T-helper 17 cell (primary cell): ENCODE data around the gene UNC13B. TPM values are rescaled to one million over a fixed set of nuclear protein-coding genes. Genes with fewer than 3 reads are reported as not detected.
"Not testable (repeated sequence)": the region's sequence is repeated elsewhere in the genome, so short reads cannot be mapped to it uniquely, and the experiment has no call there.

ENCODE experiments used
- ATAC-seq: fragments of 150-1000 bp; cut with Tn5 transposase; 2 replicates; pipeline ENCODE4 v1.10.0; 2021; ENCODE audit warnings: mild to moderate bottlenecking, moderate library complexity
- DNase-seq, 3 donors: peaks; one replicate each; pipeline versions ENCODE4 v3.0.0 to v3.0.0-alpha.2; 2020 to 2021
- H3K9me3 ChIP-seq: one replicate; pipeline ENCODE4 v1.7.0; 2013; ENCODE audit warnings: low read length, mild to moderate bottlenecking; ENCODE audit not compliant: control insufficient read depth, poor library complexity, severe bottlenecking
- H3K27ac Mint-ChIP-seq: one replicate; pipeline ENCODE4 v1.8.0; 2022; ENCODE audit warnings: mild to moderate bottlenecking, moderate library complexity, mixed read lengths
- H3K27me3 Mint-ChIP-seq: one replicate; pipeline ENCODE4 v1.8.0; 2022; ENCODE audit warnings: mixed read lengths
- H3K36me3 Mint-ChIP-seq: one replicate; pipeline ENCODE4 v1.8.0; 2022; ENCODE audit warnings: low read depth, mixed read lengths
- H3K4me1 Mint-ChIP-seq: one replicate; pipeline ENCODE4 v1.8.0; 2022; ENCODE audit warnings: mild to moderate bottlenecking, mixed read lengths
- H3K4me3 Mint-ChIP-seq: one replicate; pipeline ENCODE4 v1.8.0; 2022; ENCODE audit warnings: mild to moderate bottlenecking, moderate library complexity, mixed read lengths
- total RNA-seq, 4 donors: library from RNA in 2 of 4; stranded (reverse) in 2 of 4; gene quantifications; one replicate each; pipeline ENCODE4 v1.2.3 and lab custom pipeline; 2022 to 2026

Gene UNC13B
- total RNA-seq, 2 donors from 2014 or later = 0.50 to 0.99 TPM

- Mint-ChIP-seq H3K36me3 (no peaks in the 10 kb centered on the region), H3K4me1 (peaks cover 3% of the 10 kb centered on the region), H3K4me3 (no peak overlapping the region), H3K27ac (no peak overlapping the region), H3K27me3 (peaks cover 4% of the 10 kb centered on the region)
- ATAC-seq = no peak
- no peak for DNase-seq
- H3K9me3 ChIP-seq = no peaks in the 10 kb centered on the region
These were observed 50.0 kb downstream of the UNC13B start for GRCh38 chr9:35211854-35212253.

DNA sequence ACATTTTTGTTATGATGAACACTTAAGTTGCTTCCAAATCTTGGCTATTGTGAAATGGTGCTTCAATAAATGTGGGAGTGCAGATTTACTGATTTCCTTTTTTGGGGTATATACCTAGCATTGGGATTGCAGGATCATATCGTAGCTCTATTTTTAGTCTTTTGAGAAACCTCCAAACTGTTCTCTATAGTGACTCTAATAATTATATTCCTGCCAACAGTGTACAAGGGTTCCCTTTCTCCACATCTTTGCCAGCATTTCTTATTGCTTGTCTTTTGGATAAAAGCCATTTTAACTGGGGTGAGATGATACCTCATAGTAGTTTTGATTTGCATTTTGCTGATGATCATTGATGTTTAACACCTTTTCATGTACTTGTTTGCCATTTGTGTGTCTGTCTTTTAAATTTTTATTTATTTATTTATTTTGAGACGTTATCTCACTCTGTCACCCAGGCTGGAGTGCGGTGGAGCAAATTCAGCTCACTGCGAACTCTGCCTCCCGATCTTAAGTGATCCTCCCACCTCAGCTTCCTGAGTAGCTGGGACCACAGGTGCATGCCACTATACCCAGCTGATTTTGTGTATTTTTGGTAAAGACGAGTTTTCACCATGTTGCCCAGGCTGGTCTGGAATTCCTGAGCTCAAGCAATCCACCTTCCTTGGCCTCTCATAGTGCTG is 59.0 kb downstream of the UNC13B start:
- Mint-ChIP-seq H3K4me3 (no peak overlapping the region), H3K36me3 (no peaks in the 10 kb centered on the region), H3K27ac (no peak overlapping the region), H3K4me1 (no peaks in the 10 kb centered on the region), H3K27me3 (peaks cover 4% of the 10 kb centered on the region)
- ATAC-seq = no peak
- H3K9me3 ChIP-seq = no peaks in the 10 kb centered on the region
- no peak for DNase-seq

- Mint-ChIP-seq H3K4me3 (no peak overlapping the region), H3K4me1 (no peaks in the 10 kb centered on the region), H3K36me3 (peaks cover 2% of the 10 kb centered on the region), H3K27ac (no peak overlapping the region), H3K27me3 (peaks cover 12% of the 10 kb centered on the region)
- ATAC-seq (no peak), DNase-seq (no peak)
- H3K9me3 ChIP-seq = no peaks in the 10 kb centered on the region
These were observed 63.9 kb downstream of the UNC13B start for GRCh38 chr9:35225677-35226076.

DNA sequence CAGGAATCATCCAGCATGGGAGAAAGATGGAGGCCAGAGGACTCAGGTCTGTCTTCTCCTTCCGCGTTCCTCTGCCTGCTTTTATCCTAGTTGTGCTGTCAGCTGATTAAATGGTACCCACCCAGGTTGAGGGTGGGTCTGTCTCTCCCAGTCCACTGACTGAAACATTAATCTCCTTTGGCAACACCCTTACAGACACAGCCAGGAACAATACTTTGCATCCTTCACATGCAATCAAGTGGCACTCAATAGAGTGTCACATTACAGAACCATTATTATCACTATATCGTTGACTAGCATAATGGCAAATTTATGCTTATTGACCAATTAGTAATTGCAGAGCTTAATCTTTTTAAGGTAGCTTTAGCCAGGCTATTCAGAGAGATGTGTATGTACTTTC is 64.8 kb downstream of the UNC13B start:
- H3K9me3 ChIP-seq = no peaks in the 10 kb centered on the region
- DNase-seq = no peak
- Mint-ChIP-seq H3K4me3 (no peak overlapping the region), H3K27ac (no peak overlapping the region), H3K27me3 (peaks cover 13% of the 10 kb centered on the region), H3K36me3 (peaks cover 2% of the 10 kb centered on the region), H3K4me1 (no peaks in the 10 kb centered on the region)
- no peak for ATAC-seq

DNA sequence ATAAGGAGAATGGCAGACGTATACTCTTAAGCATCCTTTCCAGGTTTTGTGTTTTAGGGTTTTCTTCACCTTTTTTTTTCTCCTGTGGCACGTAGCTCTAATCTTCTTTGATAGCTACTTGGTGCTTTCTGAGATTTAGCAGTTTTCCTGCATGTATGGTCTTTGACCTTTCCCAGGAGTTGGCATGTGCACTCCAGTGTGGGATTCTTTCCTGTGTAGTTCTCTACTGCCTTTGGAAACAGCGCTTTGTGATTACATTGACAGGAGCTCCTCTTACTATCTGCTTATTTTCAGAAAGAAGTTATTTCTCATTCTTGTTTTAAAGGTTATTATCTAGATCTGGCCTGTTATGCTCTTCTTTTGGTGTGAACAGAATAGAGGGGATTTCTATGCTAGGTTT is 65.5 kb downstream of the UNC13B start:
- Mint-ChIP-seq H3K27ac (no peak overlapping the region), H3K27me3 (peaks cover 20% of the 10 kb centered on the region), H3K4me1 (no peaks in the 10 kb centered on the region), H3K36me3 (peaks cover 3% of the 10 kb centered on the region), H3K4me3 (no peak overlapping the region)
- ATAC-seq (no peak), DNase-seq (no peak)
- no peaks in the 10 kb centered on the region for H3K9me3 ChIP-seq

- no peak for ATAC-seq
- Mint-ChIP-seq H3K36me3 (peaks cover 9% of the 10 kb centered on the region), H3K4me1 (no peaks in the 10 kb centered on the region), H3K27me3 (peaks cover 26% of the 10 kb centered on the region), H3K4me3 (no peak overlapping the region), H3K27ac (no peak overlapping the region)
- no peaks in the 10 kb centered on the region for H3K9me3 ChIP-seq
- DNase-seq = no peak
These were observed 67.4 kb downstream of the UNC13B start for GRCh38 chr9:35229066-35229778.

DNA sequence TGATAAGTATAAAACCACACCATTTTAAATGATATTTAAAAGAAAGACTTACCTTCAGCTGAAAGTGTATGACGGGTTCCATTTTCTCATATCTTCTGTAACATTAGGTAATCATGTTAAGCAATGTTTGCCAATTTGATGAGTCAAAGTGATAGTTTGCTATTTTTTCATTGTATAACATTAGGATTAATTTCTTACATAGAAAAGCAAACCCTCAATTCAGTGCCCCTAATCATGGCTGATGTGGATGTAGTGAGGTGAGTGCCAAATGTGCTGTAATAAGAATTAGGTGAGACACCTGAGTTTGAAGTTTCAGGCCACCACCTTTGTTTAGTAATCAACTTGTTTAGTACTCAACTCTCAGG is 68.0 kb downstream of the UNC13B start:
- no peak for DNase-seq
- Mint-ChIP-seq H3K36me3 (peaks cover 9% of the 10 kb centered on the region), H3K27me3 (peaks cover 26% of the 10 kb centered on the region), H3K27ac (no peak overlapping the region), H3K4me3 (no peak overlapping the region), H3K4me1 (no peaks in the 10 kb centered on the region)
- H3K9me3 ChIP-seq = no peaks in the 10 kb centered on the region
- ATAC-seq = no peak

DNA sequence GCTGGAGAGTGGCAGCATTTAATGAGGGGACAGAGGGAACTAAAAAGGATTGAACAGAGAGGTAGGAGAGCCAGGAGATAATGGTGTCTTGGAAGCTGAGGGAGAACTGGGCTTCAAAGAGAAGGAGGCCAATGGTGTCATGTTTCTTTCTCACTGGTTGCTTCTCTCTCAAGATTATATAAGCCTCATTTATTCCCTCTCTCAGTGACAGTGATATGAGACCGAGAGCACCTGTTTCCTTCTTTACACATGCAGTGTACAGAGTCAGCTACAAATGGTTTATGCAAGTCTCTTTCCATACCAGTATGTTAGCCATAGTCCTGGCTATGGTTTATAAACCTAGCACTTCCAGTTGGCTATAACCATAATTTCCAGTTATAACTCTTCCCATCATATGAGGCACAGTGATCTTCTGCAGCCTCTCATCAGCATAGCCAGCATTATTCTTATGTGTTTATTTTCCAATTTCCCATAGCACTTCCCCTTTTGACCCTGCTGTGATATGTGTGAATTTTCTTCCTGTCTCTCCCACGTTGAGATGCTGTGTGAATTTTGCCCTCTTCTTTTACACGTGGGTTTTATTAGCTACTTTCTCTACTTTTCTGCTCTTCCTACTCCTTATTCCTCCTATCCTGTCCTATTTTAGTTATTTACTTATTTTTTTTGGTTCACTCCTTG is 71.2 kb downstream of the UNC13B start:
- no peak for ATAC-seq
- H3K9me3 ChIP-seq = no peaks in the 10 kb centered on the region
- Mint-ChIP-seq H3K27ac (no peak overlapping the region), H3K4me3 (no peak overlapping the region), H3K36me3 (peaks cover 7% of the 10 kb centered on the region), H3K4me1 (no peaks in the 10 kb centered on the region), H3K27me3 (peaks cover 28% of the 10 kb centered on the region)
- DNase-seq = no peak

- no peak overlapping the region for H3K27ac Mint-ChIP-seq
- no peak for ATAC-seq
- H3K9me3 ChIP-seq = no peaks in the 10 kb centered on the region
- no peak for DNase-seq
- H3K4me1 Mint-ChIP-seq = no peaks in the 10 kb centered on the region
- H3K4me3 Mint-ChIP-seq = no peak overlapping the region
- peaks cover 7% of the 10 kb centered on the region for H3K36me3 Mint-ChIP-seq
- peaks cover 22% of the 10 kb centered on the region for H3K27me3 Mint-ChIP-seq
These were observed 74.9 kb downstream of the UNC13B start for GRCh38 chr9:35236692-35237091.

DNA sequence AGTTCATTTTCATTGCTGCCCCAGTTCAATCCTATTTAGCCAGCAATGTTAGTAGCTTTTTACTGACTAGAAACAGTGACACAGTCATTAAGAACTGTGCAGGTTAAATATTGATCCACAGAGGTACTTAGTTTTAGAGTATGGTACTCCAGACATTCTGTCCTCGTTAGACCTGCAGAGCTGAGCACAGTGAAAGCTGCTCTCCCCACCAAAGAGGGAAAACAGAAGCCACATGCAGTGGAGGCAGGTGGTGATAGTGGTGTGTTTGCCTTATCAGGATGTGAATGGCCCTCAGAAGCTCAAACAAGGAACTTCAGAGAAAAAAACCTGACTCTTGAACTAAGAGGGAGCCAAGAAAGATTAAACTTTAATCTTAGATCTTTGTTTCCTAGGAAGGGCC is 75.5 kb downstream of the UNC13B start:
- H3K27me3 Mint-ChIP-seq = peaks cover 16% of the 10 kb centered on the region
- no peak overlapping the region for H3K4me3 Mint-ChIP-seq
- no peaks in the 10 kb centered on the region for H3K9me3 ChIP-seq
- no peak overlapping the region for H3K27ac Mint-ChIP-seq
- ATAC-seq = no peak
- no peaks in the 10 kb centered on the region for H3K4me1 Mint-ChIP-seq
- DNase-seq = no peak
- peaks cover 6% of the 10 kb centered on the region for H3K36me3 Mint-ChIP-seq

- not testable (repeated sequence) for DNase-seq, H3K4me3 Mint-ChIP-seq, H3K4me1 Mint-ChIP-seq, H3K27ac Mint-ChIP-seq, H3K36me3 Mint-ChIP-seq, ATAC-seq, H3K9me3 ChIP-seq
- peaks cover 25% of the 10 kb centered on the region for H3K27me3 Mint-ChIP-seq
These were observed 84.1 kb downstream of the UNC13B start for GRCh38 chr9:35245945-35246344.

GRCh38 chr9:35253075-35253474 is 91.3 kb downstream of the UNC13B start:
- Mint-ChIP-seq H3K27ac (no peak overlapping the region), H3K36me3 (no peaks in the 10 kb centered on the region)

GRCh38 chr9:35254237-35254636 is 92.4 kb downstream of the UNC13B start:
- Mint-ChIP-seq H3K27ac (no peak overlapping the region), H3K4me1 (peaks cover 4% of the 10 kb centered on the region), H3K27me3 (peaks cover 13% of the 10 kb centered on the region), H3K4me3 (no peak overlapping the region), H3K36me3 (no peaks in the 10 kb centered on the region)
- H3K9me3 ChIP-seq = no peaks in the 10 kb centered on the region
- DNase-seq = no peak
- ATAC-seq = no peak

More at GRCh38 chr9:35253075-35253474, 91.3 kb downstream of the UNC13B start:
- DNase-seq (no peak), ATAC-seq (no peak)
- H3K9me3 ChIP-seq = no peaks in the 10 kb centered on the region
- Mint-ChIP-seq H3K4me3 (no peak overlapping the region), H3K27me3 (peaks cover 13% of the 10 kb centered on the region), H3K4me1 (no peaks in the 10 kb centered on the region)
